ENCODE data around the gene EPB41.

GRCh38 chr1:29123053-29123886 is 208.9 kb downstream of the EPB41 start:
- TF ChIP-seq CTCF (IDR thresholded peaks at IDR 0.05; ENCODE audit: poor library complexity) (no peak), EZH2 (IDR thresholded peaks at IDR 0.05; ENCODE audit: borderline replicate concordance) (no peak)

Measured in hepatocyte (in vitro differentiated cells).